Activated T-cell treated with anti-CD3 and anti-CD28 coated beads for 4 hours (primary cell): Measurements from ENCODE around the gene SLC16A14.
"Not testable (repeated sequence)": the region's sequence is repeated elsewhere in the genome, so short reads cannot be mapped to it uniquely, and the experiment has no call there.

Experiments
- DNase-seq: peaks from one replicate; pipeline ENCODE4 v3.0.0-alpha.2; 2020

The SLC16A14 gene, protein sequence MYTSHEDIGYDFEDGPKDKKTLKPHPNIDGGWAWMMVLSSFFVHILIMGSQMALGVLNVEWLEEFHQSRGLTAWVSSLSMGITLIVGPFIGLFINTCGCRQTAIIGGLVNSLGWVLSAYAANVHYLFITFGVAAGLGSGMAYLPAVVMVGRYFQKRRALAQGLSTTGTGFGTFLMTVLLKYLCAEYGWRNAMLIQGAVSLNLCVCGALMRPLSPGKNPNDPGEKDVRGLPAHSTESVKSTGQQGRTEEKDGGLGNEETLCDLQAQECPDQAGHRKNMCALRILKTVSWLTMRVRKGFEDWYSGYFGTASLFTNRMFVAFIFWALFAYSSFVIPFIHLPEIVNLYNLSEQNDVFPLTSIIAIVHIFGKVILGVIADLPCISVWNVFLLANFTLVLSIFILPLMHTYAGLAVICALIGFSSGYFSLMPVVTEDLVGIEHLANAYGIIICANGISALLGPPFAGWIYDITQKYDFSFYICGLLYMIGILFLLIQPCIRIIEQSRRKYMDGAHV

GRCh38 chr2:230068651-230069055 lies at the start of gene SLC16A14:
TSS of gene SLC16A14 (minus strand) at chr2:230068924. CDS start at chr2:230059352, 9,572 bp downstream.
- no peak for DNase-seq

DNA sequence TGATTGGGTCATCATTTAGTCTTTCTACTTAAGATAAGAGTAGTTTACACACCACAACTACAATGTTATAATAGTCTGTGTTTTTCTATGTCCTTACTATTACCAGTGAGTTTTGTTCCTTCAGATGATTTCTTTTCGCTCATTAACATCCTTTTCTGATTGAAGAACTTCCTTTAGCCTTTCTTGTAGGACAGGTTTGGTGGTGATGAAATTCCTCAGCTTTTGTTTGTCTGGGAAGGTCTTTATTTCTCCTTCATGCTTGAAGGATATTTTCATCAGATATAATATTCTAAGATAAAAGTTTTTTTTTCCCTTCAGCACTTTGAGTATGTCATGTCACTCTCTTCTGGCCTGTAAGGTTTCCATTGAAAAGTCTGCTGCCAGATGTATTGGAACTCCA lies 38.0 kb upstream of the SLC16A14 start:
- no peak for DNase-seq

DNA sequence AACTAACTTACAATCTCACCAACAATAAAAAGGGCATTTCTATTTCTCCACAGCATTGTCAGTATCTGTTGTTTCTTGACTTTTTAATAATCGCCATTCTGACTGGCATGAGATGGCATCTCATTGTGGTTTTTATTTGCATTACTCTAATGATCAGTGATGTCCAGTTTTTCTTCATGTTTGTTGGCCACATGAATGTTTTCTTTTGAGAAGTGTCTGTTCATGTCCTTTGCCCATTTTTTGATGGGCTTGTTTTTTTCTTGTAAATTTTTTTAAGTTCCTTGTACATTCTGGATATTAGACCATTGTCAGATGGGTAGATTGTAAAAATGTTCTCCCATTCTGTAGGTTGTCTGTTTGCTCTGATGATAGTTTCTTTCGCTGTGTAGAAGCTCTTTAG lies 33.2 kb upstream of the SLC16A14 start:
- not testable (repeated sequence) for DNase-seq

DNA sequence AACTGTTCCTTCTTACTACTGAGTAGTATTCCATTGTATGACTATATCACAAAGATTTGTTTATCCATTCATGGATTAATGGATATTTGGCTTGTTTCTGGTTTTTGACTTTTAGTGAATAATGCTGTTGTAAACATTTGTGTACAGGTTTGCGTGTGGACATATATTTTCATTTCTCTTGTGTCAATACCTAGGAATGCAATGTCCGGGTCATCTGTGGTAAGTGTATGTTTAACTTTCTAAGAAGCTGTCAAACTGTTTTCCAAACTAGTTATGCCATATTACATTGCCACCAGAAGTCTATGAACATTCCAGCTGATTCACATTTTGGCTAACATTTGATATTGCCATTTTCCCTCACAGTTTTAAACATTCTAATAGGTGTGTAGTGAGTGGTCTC lies 29.1 kb upstream of the SLC16A14 start:
- no peak for DNase-seq

- DNase-seq, result no peak
Observed at GRCh38 chr2:230097424-230097823, 28.7 kb upstream of the SLC16A14 start.

- DNase-seq, result no peak
Observed at GRCh38 chr2:230090967-230091366, 22.2 kb upstream of the SLC16A14 start.

GRCh38 chr2:230085201-230085600 lies 16.5 kb upstream of the SLC16A14 start:
- no peak for DNase-seq

GRCh38 chr2:230077851-230078547 lies 9.3 kb upstream of the SLC16A14 start:
- no peak for DNase-seq

- no peak for DNase-seq
Observed at GRCh38 chr2:230076819-230077218, 8.1 kb upstream of the SLC16A14 start.

DNA sequence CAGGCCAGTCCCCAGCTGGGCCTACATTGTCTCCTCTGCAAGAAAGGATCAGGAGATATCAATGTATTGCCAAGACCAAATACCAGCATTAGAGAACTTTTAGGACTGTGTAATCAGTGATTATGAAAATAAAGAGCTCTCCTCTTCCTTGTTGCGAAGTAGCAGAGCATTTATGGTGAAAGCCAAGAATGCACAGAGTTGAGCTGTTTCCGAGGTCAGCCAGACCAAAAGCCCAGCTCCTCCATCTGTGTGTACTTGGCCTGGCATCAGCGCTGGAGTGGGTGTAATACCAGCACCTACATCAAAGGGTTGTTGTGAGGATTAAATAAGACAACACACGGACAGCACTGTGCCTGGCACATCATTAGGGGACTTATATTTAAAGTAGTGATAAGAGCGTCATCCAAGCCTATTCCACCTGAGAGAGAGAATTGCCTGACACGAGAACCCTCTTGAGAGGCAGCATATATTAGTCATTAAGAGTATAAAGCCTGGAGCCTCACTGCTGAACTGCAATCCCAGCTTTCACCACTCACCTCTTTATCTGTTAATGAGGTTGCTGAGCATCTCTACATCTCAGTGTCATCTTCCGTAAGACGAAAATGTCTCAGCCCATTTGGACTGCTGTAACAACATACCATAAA lies 7.4 kb upstream of the SLC16A14 start:
- DNase-seq, result no peak

GRCh38 chr2:230071421-230071820 lies 2.7 kb upstream of the SLC16A14 start:
- DNase-seq, result no peak

DNA sequence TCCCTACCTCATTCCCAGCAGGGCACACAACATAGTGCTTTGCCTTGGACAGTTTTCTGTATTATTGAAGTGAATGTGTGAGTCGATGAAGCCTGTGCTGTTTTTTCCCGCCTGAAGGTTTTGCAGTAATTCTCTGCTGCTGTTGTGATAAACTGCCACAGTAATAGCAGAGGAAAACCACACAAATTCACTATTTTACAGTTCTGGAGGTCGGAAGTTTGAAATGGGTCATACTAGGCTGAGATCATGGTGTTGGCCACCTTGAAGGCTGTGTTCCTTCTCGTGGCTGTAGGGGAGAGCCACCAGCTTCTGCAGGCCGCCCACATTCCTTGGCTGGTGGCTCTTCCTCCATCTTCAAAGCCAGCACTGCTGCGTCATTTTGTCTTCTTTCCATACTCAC lies 678 bp upstream of the SLC16A14 start:
- DNase-seq, result no peak

GRCh38 chr2:230068016-230068650 lies 591 bp downstream of the SLC16A14 start:
- peak; percentile 5 for DNase-seq

- no peak for DNase-seq
Observed at GRCh38 chr2:230060672-230061293, 7.9 kb downstream of the SLC16A14 start.

GRCh38 chr2:230053753-230054478 lies 14.8 kb downstream of the SLC16A14 start:
- DNase-seq, result no peak

DNA sequence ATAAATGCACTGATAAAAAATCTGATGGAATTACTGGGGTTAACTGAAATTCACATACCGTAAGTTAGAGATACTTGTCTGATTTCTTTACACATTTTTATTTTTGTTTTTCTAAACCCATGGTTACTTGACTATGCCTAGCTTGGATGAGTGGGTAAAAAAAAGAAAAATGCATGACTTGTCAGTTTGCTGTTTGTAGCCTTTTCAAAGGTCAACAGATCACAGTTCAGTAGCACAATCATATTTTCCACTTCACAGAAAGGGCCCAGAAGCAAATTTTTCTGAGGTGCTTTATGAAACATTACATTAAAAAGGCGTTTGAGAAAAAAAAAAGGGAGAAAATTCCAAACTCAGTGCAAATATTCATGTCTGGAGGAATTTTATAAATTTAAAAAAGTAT lies 16.4 kb downstream of the SLC16A14 start:
- DNase-seq, result no peak

DNA sequence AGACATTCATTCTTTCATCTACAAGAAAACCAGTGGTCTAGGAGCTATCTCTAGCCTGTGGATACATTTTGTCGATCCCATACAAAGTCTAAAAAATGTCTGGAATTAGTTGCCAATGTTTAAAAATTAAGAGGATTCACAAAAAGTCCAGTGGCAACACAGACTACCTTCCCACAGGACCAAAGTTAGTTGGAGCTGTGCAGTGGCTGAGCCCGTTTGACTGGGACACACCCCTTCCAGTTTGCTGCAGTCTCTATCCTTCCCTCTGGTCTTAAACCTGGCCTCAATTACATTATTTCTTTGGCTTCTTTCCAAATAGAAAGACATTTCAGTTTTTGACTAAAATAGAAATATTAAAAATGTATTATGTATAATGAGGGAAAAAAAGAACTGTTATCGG lies 18.6 kb downstream of the SLC16A14 start:
- DNase-seq, result no peak

DNA sequence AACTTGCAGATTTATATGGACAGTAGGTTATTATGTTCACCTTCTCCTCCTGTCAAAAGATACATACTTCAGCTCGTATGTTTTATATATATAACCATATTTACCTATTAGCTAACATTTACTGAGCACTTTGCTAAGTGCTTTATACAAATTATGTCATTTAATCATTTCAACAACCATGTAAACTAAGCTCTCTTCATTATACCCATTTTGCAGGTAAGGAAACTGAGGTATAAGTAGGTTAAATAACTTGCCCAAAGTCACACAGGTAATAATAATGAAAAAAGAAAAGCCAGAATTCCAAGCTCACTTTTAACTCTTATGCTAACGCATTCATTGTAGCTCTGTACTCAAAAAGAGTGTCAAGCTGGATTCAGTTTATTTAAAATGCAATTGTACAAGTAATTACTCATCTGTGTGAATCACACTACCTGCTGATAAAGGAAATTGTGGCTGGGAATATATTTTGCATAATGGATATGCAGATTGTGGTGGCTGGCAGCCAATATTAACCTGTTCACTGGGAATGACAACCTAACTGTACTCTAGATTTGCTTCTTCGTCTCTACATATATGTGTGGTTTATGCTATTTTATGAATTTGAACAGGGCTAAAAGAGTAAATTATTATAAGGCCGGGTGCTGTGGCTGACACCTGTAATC lies 20.6 kb downstream of the SLC16A14 start:
- DNase-seq, result no peak

GRCh38 chr2:230046491-230046890 lies 22.2 kb downstream of the SLC16A14 start:
- DNase-seq, result no peak

GRCh38 chr2:230043461-230043860 lies 25.3 kb downstream of the SLC16A14 start:
- no peak for DNase-seq

DNA sequence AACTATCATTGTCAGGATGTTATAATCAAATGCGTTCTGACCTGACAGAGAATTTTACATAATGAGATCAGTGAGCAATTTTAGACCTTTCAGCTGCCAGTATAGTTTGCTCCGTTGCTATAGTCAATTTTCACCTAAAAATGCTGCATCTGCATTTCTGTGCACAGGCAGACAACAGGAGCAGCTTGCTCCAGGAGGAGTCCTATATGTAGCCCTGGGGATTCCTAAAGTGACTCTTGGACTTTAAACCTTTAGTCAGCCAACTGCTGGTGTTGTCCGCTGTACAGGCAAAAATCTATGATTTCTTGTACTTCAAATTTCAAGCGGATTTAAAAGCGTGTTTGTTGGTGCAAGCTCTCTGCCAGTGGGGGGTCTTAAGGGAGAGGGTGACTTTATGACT lies 25.7 kb downstream of the SLC16A14 start:
- DNase-seq, result no peak
